Stomach (tissue), 9 donors: Measurements from ENCODE around the gene GNG7. TPM values are rescaled to one million over a fixed set of nuclear protein-coding genes. Genes with fewer than 3 reads are reported as not detected.

Experiments used
- DNase-seq, 2 donors: peaks; one replicate each; pipeline versions ENCODE4 v3.0.0 to v3.0.0-alpha.2; 2013 to 2019
- H3K27ac ChIP-seq, 5 donors: fragments of 200-600 bp in 4 of 5; sonication (generic) in 4 of 5; one replicate each; pipeline ENCODE4 v1.5.1; 2013 to 2019; ENCODE audit warnings: mild to moderate bottlenecking in 1 of 5, moderate library complexity in 1 of 5
- H3K27me3 ChIP-seq, 3 donors: fragments of 200-600 bp; sonication (generic); one replicate each; pipeline ENCODE4 v1.5.1; 2017 to 2019; ENCODE audit warnings: mixed run types in 1 of 3
- H3K36me3 ChIP-seq, 4 donors: fragments of 200-600 bp; sonication (generic); 1 replicate in 3 of 4; 2 replicates in 1 of 4; pipeline ENCODE4 v1.5.1; 2016 to 2019
- H3K4me1 ChIP-seq, 4 donors: fragments of 200-600 bp; sonication (generic); one replicate each; pipeline ENCODE4 v1.5.1; 2016 to 2019
- H3K4me3 ChIP-seq, 4 donors: fragments of 200-600 bp; sonication (generic) in 3 of 4; one replicate each; pipeline ENCODE4 v1.5.1; 2016 to 2019; ENCODE audit warnings: mild to moderate bottlenecking in 1 of 4
- H3K9me3 ChIP-seq, 4 donors: fragments of 200-600 bp; sonication (generic); one replicate each; pipeline ENCODE4 v1.5.1; 2016 to 2019
- CTCF ChIP-seq, 7 experiments: fragments of 450-650 bp in 4 of 7; fragments of 200-600 bp in 3 of 7; sonication (generic) in 3 of 7; IDR thresholded peaks; one replicate each; pipeline ENCODE4 v1.5.1; 2016 to 2019; ENCODE audit warnings: antibody characterized with exemption in 7 of 7, control low read depth in 2 of 7, mild to moderate bottlenecking in 1 of 7
- EP300 ChIP-seq: sonication (generic); formaldehyde crosslinking; IDR thresholded peaks from one replicate; pipeline ENCODE4 v1.6.1; 2017; ENCODE audit warnings: antibody characterized with exemption
- POLR2A ChIP-seq, 4 donors: fragments of 450-650 bp; IDR thresholded peaks; one replicate each; pipeline ENCODE4 v1.6.1; 2016; ENCODE audit warnings: antibody characterized with exemption in 4 of 4, control low read depth in 2 of 4, mild to moderate bottlenecking in 1 of 4, moderate library complexity in 1 of 4
- POLR2AphosphoS5 ChIP-seq, 3 donors: sonication (generic); formaldehyde crosslinking; IDR thresholded peaks; one replicate each; pipeline ENCODE4 v1.6.1; 2016; ENCODE audit warnings: antibody characterized with exemption in 3 of 3
- WGBS, 5 donors: extraction: QIAGEN DNeasy Blood & Tissue Kit in 3 of 5; methylation state at CpG; one replicate each; pipeline versions ENCODE4 v1.1.5 to v1.1.7; 2013 to 2018; 5-methylcytosine and 5-hydroxymethylcytosine counted together
- intact Hi-C: fragments of 100-400 bp; cut with DNase I; formaldehyde crosslinking; loops from one replicate; pipeline ENCODE4 v1.15.1; 2023; ENCODE audit warnings: low total_unique reads
- polyA plus RNA-seq, 3 donors: library from polyadenylated mRNA; stranded (reverse); fragments of 200-250 nt; gene quantifications; one replicate each; pipeline ENCODE4 v1.2.3, GENCODE V29; 2013
- total RNA-seq, 5 donors: library from RNA; depleted of rRNA; stranded (reverse); fragments of >200 nt; gene quantifications; one replicate each; pipeline versions ENCODE4 v1.1.0 to v1.2.3, GENCODE V29; 2014 to 2016
- donor health status: healthy with polysubstance abuse.
- donor health status: Bipolar disorder and iron deficiency.
- donor health status: healthy.

Gene GNG7
- total and polyA plus RNA-seq, 8 donors: 0.58 to 15.1 (median 4.3) TPM

- whole genome bisulfite sequencing, 5 donors: 91 to 97% (median 95%) methylated on average over 16 of the region's 16 CpGs
- Histone ChIP-seq H3K9me3 (peaks cover 3 to 21% (median 12%) of the 10 kb centered on the region in 4 donors), H3K4me1 (peaks cover 7 to 29% (median 26%) of the 10 kb centered on the region in 4 donors), H3K4me3 (no peak overlapping the region), H3K27me3 (no peaks in the 10 kb centered on the region), H3K27ac (no peak overlapping the region), H3K36me3 (peaks cover 0 to 15% (median 9%) of the 10 kb centered on the region in 4 donors)
- no peak for DNase-seq
- intact Hi-C loops: no loop called here
- TF ChIP-seq EP300: no peak
- no peak for TF ChIP-seq CTCF (IDR thresholded peaks at IDR 0.05)
- no peak for TF ChIP-seq POLR2A (IDR thresholded peaks at IDR 0.05)
- TF ChIP-seq POLR2AphosphoS5 (IDR thresholded peaks at IDR 0.05): no peak
These were observed 221.0 kb downstream of the GNG7 start for GRCh38 chr19:2481466-2481865.

GRCh38 chr19:2479556-2480194 lies 222.8 kb downstream of the GNG7 start:
- Histone ChIP-seq H3K4me3 (peak overlapping the region; percentile 75 to 99 (median 92)), H3K9me3 (peaks cover 3 to 21% (median 12%) of the 10 kb centered on the region in 4 donors), H3K4me1 (peaks cover 15 to 39% (median 37%) of the 10 kb centered on the region in 4 donors), H3K27me3 (no peaks in the 10 kb centered on the region), H3K27ac (peak overlapping the region; percentile 89 to 95 (median 92)), H3K36me3 (peaks cover 0 to 15% (median 9%) of the 10 kb centered on the region in 4 donors)
- peak in 1 of 3 donors; percentile 43 for TF ChIP-seq POLR2AphosphoS5 (IDR thresholded peaks at IDR 0.05)
- TF ChIP-seq EP300: no peak
- TF ChIP-seq CTCF (IDR thresholded peaks at IDR 0.05): peak in 2 of 7 experiments; percentile 10 to 24
- WGBS, 5 donors: 62 to 71% (median 67%) methylated on average over 19 to 20 of the region's 20 CpGs
- intact Hi-C loops: loop anchor here (10.0 kb wide), 2 partner anchors 65 to 105 kb away; no protein-coding TSS in a partner anchor
- no peak for DNase-seq

- peaks cover 3 to 21% (median 12%) of the 10 kb centered on the region in 4 donors for H3K9me3 ChIP-seq
- H3K4me1 ChIP-seq: peaks cover 15 to 44% (median 43%) of the 10 kb centered on the region in 4 donors
- H3K4me3 ChIP-seq: peak overlapping the region; percentile 75 to 99 (median 92)
- no peaks in the 10 kb centered on the region for H3K27me3 ChIP-seq
- peak in 2 of 3 donors; percentile 26 to 82 for TF ChIP-seq POLR2AphosphoS5 (IDR thresholded peaks at IDR 0.05)
- TF ChIP-seq CTCF (IDR thresholded peaks at IDR 0.05): no peak
- no peak for TF ChIP-seq EP300
- no peak for TF ChIP-seq POLR2A (IDR thresholded peaks at IDR 0.05)
- peaks cover 0 to 15% (median 9%) of the 10 kb centered on the region in 4 donors for H3K36me3 ChIP-seq
- intact Hi-C loops: loop anchor here (10.0 kb wide), 2 partner anchors 66 to 106 kb away; no protein-coding TSS in a partner anchor
- WGBS, 5 donors: 3 to 11% (median 3%) methylated on average over 16 to 39 of the region's 39 CpGs
- peak; percentile 88 to 91 for DNase-seq
- peak overlapping the region; percentile 89 to 95 (median 92) for H3K27ac ChIP-seq
These were observed 223.5 kb downstream of the GNG7 start for GRCh38 chr19:2478756-2479555.

- Histone ChIP-seq H3K27me3 (no peaks in the 10 kb centered on the region), H3K4me3 (peak overlapping the region; percentile 75 to 99 (median 92)), H3K36me3 (peaks cover 0 to 15% (median 9%) of the 10 kb centered on the region in 4 donors), H3K9me3 (peaks cover 3 to 15% (median 9%) of the 10 kb centered on the region in 4 donors), H3K4me1 (peaks cover 15 to 44% (median 43%) of the 10 kb centered on the region in 4 donors), H3K27ac (peak overlapping the region; percentile 89 to 95 (median 92))
- TF ChIP-seq POLR2AphosphoS5 (IDR thresholded peaks at IDR 0.05): peak; percentile 33 to 77 (median 62)
- TF ChIP-seq EP300: no peak
- peak in 5 of 7 experiments; percentile 25 to 53 (median 40) for TF ChIP-seq CTCF (IDR thresholded peaks at IDR 0.05)
- peak in 1 of 4 donors; percentile 45 for TF ChIP-seq POLR2A (IDR thresholded peaks at IDR 0.05)
- peak; percentile 82 to 88 for DNase-seq
- intact Hi-C loops: loop anchor here (10.0 kb wide), 2 partner anchors 66 to 106 kb away; no protein-coding TSS in a partner anchor
- 1 to 6% (median 1%) methylated on average over 20 of the region's 20 CpGs for WGBS, 5 donors
These were observed 224.2 kb downstream of the GNG7 start for GRCh38 chr19:2478278-2478755.
